Measurements from ENCODE around the gene RFX1.

RFX1 gene

GRCh38 chr19:13952931-13953531 lies 53.1 kb downstream of the RFX1 start:
- H3K4me3 ChIP-seq (ENCODE audit: low read length): peak overlapping the region; percentile 85
- no peak for DNase-seq (ENCODE audit: low read depth, low spot score)

GRCh38 chr19:13952154-13952930 lies 53.8 kb downstream of the RFX1 start, which contains the start of gene DCAF15:
Gene DCAF15 (plus strand): TSS chr19:13952509. CDS start chr19:13952513, 4 bp downstream.
- DNase-seq (ENCODE audit: low read depth, low spot score): peak; percentile 100
- H3K4me3 ChIP-seq (ENCODE audit: low read length): peak within 1 kb of the TSS; percentile 85

- no peak for DNase-seq (ENCODE audit: low read depth, low spot score)
- peak overlapping the region; percentile 71 for H3K4me3 ChIP-seq (ENCODE audit: low read length)
These were observed 54.3 kb downstream of the RFX1 start for GRCh38 chr19:13951799-13952153.

GRCh38 chr19:13951043-13951442 lies 55.1 kb downstream of the RFX1 start:
- H3K4me3 ChIP-seq (ENCODE audit: low read length): no peak overlapping the region
- DNase-seq (ENCODE audit: low read depth, low spot score): no peak

- no peak for DNase-seq (ENCODE audit: low read depth, low spot score)
- no peak overlapping the region for H3K4me3 ChIP-seq (ENCODE audit: low read length)
These were observed 59.7 kb downstream of the RFX1 start for GRCh38 chr19:13946414-13946813.

- DNase-seq (ENCODE audit: low read depth, low spot score): peak; percentile 58
These were observed 64.0 kb downstream of the RFX1 start for GRCh38 chr19:13942023-13942684.

GRCh38 chr19:13938301-13939064 lies 67.6 kb downstream of the RFX1 start, which contains the start of gene PODNL1:
Gene PODNL1 (minus strand): TSS chr19:13938417. CDS start chr19:13938181, 236 bp downstream.
- no peak for DNase-seq (ENCODE audit: low read depth, low spot score)
- no peak within 1 kb of the TSS for H3K4me3 ChIP-seq (ENCODE audit: low read length)

More at GRCh38 chr19:13942023-13942684, 64.0 kb downstream of the RFX1 start:
- no peak overlapping the region for H3K4me3 ChIP-seq (ENCODE audit: low read length)

- DNase-seq (ENCODE audit: low read depth, low spot score): no peak
- H3K4me3 ChIP-seq (ENCODE audit: low read length): no peak overlapping the region
These were observed 68.4 kb downstream of the RFX1 start for GRCh38 chr19:13937479-13938300.

GRCh38 chr19:13935765-13936510 lies 70.2 kb downstream of the RFX1 start:
- H3K4me3 ChIP-seq (ENCODE audit: low read length): no peak overlapping the region
- no peak for DNase-seq (ENCODE audit: low read depth, low spot score)

GRCh38 chr19:13934785-13935109 lies 71.4 kb downstream of the RFX1 start:
- DNase-seq (ENCODE audit: low read depth, low spot score): no peak
- no peak overlapping the region for H3K4me3 ChIP-seq (ENCODE audit: low read length)

GRCh38 chr19:13932911-13933393 lies 73.2 kb downstream of the RFX1 start:
- no peak for DNase-seq (ENCODE audit: low read depth, low spot score)
- H3K4me3 ChIP-seq (ENCODE audit: low read length): no peak overlapping the region

GRCh38 chr19:13932149-13932637 lies 73.9 kb downstream of the RFX1 start:
- no peak for DNase-seq (ENCODE audit: low read depth, low spot score)
- no peak overlapping the region for H3K4me3 ChIP-seq (ENCODE audit: low read length)

GRCh38 chr19:13931391-13932148 lies 74.5 kb downstream of the RFX1 start:
- no peak overlapping the region for H3K4me3 ChIP-seq (ENCODE audit: low read length)
- DNase-seq (ENCODE audit: low read depth, low spot score): no peak

GRCh38 chr19:13930402-13930801 lies 75.7 kb downstream of the RFX1 start:
- no peak for DNase-seq (ENCODE audit: low read depth, low spot score)
- no peak overlapping the region for H3K4me3 ChIP-seq (ENCODE audit: low read length)

GRCh38 chr19:13929956-13930355 lies 76.2 kb downstream of the RFX1 start:
- H3K4me3 ChIP-seq (ENCODE audit: low read length): no peak overlapping the region
- DNase-seq (ENCODE audit: low read depth, low spot score): no peak

- no peak overlapping the region for H3K4me3 ChIP-seq (ENCODE audit: low read length)
- no peak for DNase-seq (ENCODE audit: low read depth, low spot score)
These were observed 76.8 kb downstream of the RFX1 start for GRCh38 chr19:13929340-13929739.

GRCh38 chr19:13926715-13927114 lies 79.4 kb downstream of the RFX1 start:
- H3K4me3 ChIP-seq (ENCODE audit: low read length): no peak overlapping the region
- DNase-seq (ENCODE audit: low read depth, low spot score): no peak

Measured in Jurkat, Clone E6-1 (cell line).